Panc1 (cell line): ENCODE measurements around the gene SART3. TPM values are rescaled to one million over a fixed set of nuclear protein-coding genes. Genes with fewer than 3 reads are reported as not detected.

Experiments used
- ATAC-seq: fragments of 200-7000 bp; cut with Tn5 transposase; 2 replicates; pipeline ENCODE4 v1.9.1; 2020; ENCODE audit warnings: mild to moderate bottlenecking, moderate library complexity
- BruUV-seq: library from RNA; stranded (reverse); fragments of 400-500 nt; replicated peaks from 2 replicates; lab custom pipeline; 2021; lab: Mats Ljungman, UMichigan
- CTCF ChIA-PET: fragments of 300-600 bp; sonication (Branson Sonifier 250); formaldehyde crosslinking; loops from one replicate; lab custom pipeline; 2022; ENCODE audit warnings: antibody characterized with exemption; lab: Charles Lee
- POLR2A ChIA-PET: fragments of 300-600 bp; sonication (Branson Sonifier 250); formaldehyde crosslinking; loops from one replicate; lab custom pipeline; 2022; ENCODE audit warnings: antibody characterized with exemption; lab: Charles Lee
- DNase-seq: peaks from one replicate; pipeline ENCODE4 v3.0.0-alpha.2; 2010; ENCODE audit warnings: low read depth, low spot score
- H3K27ac ChIP-seq: 2 replicates; pipeline ENCODE4 v1.5.1; 2011; ENCODE audit warnings: mild to moderate bottlenecking, low read length, inconsistent platforms
- H3K27me3 ChIP-seq: fragments of 200-500 bp; sonication (Bioruptor generic); 2 replicates; pipeline ENCODE4 v1.6.0; 2014; ENCODE audit warnings: low read length, inconsistent platforms; ENCODE audit not compliant: control insufficient read depth, insufficient read depth
- H3K36me3 ChIP-seq: fragments of 200-500 bp; sonication (Bioruptor generic); 2 replicates; pipeline ENCODE4 v1.5.1; 2014; ENCODE audit warnings: inconsistent platforms, mild to moderate bottlenecking, low read length, moderate library complexity; ENCODE audit not compliant: control insufficient read depth, insufficient read depth
- H3K4me1 ChIP-seq: 2 replicates; pipeline ENCODE4 v1.5.1; 2011; ENCODE audit warnings: inconsistent platforms, mild to moderate bottlenecking, low read length, moderate library complexity; ENCODE audit not compliant: control insufficient read depth, insufficient read depth
- H3K4me3 ChIP-seq, 2 experiments: 2 replicates each; pipeline ENCODE4 v1.5.1; 2011 to 2012; ENCODE audit warnings: low read depth in 2 of 2, low read length in 2 of 2, mild to moderate bottlenecking in 2 of 2, inconsistent platforms in 1 of 2, moderate library complexity in 1 of 2
- H3K9me3 ChIP-seq: fragments of 200-500 bp; sonication (Bioruptor generic); 2 replicates; pipeline ENCODE4 v1.5.1; 2014; ENCODE audit warnings: low read depth, mild to moderate bottlenecking, inconsistent platforms, low read length, moderate library complexity; ENCODE audit not compliant: control insufficient read depth, insufficient read depth
- POLR2AphosphoS5 ChIP-seq: IDR thresholded peaks from 2 replicates; pipeline ENCODE4 v1.6.1; 2012; ENCODE audit warnings: mild to moderate bottlenecking, low read depth, low read length, moderate library complexity
- SIN3A ChIP-seq: IDR thresholded peaks from 2 replicates; pipeline ENCODE4 v1.6.1; 2012; ENCODE audit warnings: low read depth, mild to moderate bottlenecking, low read length, moderate library complexity, borderline replicate concordance; ENCODE audit not compliant: insufficient read depth
- TCF7L2 ChIP-seq: IDR thresholded peaks from 2 replicates; pipeline ENCODE4 v1.6.1; 2011; ENCODE audit warnings: mild to moderate bottlenecking, low read depth, low read length, inconsistent platforms
- in situ Hi-C: cut with HindIII; loops from 2 replicates; pipeline ENCODE4 v1.10.0; 2016; ENCODE audit warnings: low sequenced_read_pairs, low pct_unique_long_range_greater_than_20kb
- intact Hi-C: fragments of 100-400 bp; cut with micrococcal nuclease; formaldehyde crosslinking; loops from one replicate; pipeline ENCODE4 v1.10.0; 2022; ENCODE audit not compliant: unreplicated experiment
- total RNA-seq: library from RNA; stranded (reverse); gene quantifications from one replicate; pipeline ENCODE4 v1.2.1, GENCODE V29; 2021; ENCODE audit not compliant: unreplicated experiment
- TF ChIP-seq, protein P1 (sequence below), 2 experiments: IDR thresholded peaks; 2 replicates each; pipeline ENCODE4 v1.6.1; 2011 to 2012; ENCODE audit warnings: low read depth in 2 of 2, control low read depth in 1 of 2, low read length in 1 of 2, mild to moderate bottlenecking in 1 of 2, moderate library complexity in 1 of 2; ENCODE audit not compliant: insufficient read depth in 1 of 2
- TF ChIP-seq, protein P2 (sequence below): fragments of 450-650 bp; IDR thresholded peaks from 2 replicates; pipeline ENCODE4 v1.5.1; 2017; ENCODE audit warnings: mild to moderate bottlenecking

Gene SART3
- total RNA-seq, 1 experiment from 2014 or later, result 55.9 TPM

GRCh38 chr12:108538146-108538545 lies 22.8 kb downstream of the SART3 start:
- H3K27ac ChIP-seq, result no peak overlapping the region
- no peak for DNase-seq
- ChIA-PET CTCF (no interaction called here), POLR2A (no interaction called here)
- no peak for ATAC-seq
- TF ChIP-seq SIN3A (no peak), POLR2AphosphoS5 (no peak), TCF7L2 (no peak)
- TF ChIP-seq, protein P1, sequence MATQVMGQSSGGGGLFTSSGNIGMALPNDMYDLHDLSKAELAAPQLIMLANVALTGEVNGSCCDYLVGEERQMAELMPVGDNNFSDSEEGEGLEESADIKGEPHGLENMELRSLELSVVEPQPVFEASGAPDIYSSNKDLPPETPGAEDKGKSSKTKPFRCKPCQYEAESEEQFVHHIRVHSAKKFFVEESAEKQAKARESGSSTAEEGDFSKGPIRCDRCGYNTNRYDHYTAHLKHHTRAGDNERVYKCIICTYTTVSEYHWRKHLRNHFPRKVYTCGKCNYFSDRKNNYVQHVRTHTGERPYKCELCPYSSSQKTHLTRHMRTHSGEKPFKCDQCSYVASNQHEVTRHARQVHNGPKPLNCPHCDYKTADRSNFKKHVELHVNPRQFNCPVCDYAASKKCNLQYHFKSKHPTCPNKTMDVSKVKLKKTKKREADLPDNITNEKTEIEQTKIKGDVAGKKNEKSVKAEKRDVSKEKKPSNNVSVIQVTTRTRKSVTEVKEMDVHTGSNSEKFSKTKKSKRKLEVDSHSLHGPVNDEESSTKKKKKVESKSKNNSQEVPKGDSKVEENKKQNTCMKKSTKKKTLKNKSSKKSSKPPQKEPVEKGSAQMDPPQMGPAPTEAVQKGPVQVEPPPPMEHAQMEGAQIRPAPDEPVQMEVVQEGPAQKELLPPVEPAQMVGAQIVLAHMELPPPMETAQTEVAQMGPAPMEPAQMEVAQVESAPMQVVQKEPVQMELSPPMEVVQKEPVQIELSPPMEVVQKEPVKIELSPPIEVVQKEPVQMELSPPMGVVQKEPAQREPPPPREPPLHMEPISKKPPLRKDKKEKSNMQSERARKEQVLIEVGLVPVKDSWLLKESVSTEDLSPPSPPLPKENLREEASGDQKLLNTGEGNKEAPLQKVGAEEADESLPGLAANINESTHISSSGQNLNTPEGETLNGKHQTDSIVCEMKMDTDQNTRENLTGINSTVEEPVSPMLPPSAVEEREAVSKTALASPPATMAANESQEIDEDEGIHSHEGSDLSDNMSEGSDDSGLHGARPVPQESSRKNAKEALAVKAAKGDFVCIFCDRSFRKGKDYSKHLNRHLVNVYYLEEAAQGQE (IDR thresholded peaks at IDR 0.05; ENCODE audit: insufficient read depth in 1 of 2, low read depth in 2 of 2, low read length in 1 of 2), result no peak
- TF ChIP-seq, protein P2, sequence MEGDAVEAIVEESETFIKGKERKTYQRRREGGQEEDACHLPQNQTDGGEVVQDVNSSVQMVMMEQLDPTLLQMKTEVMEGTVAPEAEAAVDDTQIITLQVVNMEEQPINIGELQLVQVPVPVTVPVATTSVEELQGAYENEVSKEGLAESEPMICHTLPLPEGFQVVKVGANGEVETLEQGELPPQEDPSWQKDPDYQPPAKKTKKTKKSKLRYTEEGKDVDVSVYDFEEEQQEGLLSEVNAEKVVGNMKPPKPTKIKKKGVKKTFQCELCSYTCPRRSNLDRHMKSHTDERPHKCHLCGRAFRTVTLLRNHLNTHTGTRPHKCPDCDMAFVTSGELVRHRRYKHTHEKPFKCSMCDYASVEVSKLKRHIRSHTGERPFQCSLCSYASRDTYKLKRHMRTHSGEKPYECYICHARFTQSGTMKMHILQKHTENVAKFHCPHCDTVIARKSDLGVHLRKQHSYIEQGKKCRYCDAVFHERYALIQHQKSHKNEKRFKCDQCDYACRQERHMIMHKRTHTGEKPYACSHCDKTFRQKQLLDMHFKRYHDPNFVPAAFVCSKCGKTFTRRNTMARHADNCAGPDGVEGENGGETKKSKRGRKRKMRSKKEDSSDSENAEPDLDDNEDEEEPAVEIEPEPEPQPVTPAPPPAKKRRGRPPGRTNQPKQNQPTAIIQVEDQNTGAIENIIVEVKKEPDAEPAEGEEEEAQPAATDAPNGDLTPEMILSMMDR, result no peak
- intact Hi-C loops, result no loop called here
- H3K4me3 ChIP-seq, result no peak overlapping the region
- no peaks in the 10 kb centered on the region for H3K9me3 ChIP-seq
- H3K4me1 ChIP-seq, result no peaks in the 10 kb centered on the region
- in situ Hi-C loops, result no loop called here
- no peaks in the 10 kb centered on the region for H3K27me3 ChIP-seq
- peaks cover 36% of the 10 kb centered on the region for H3K36me3 ChIP-seq
- BruUV-seq, result no TSS peak

DNA sequence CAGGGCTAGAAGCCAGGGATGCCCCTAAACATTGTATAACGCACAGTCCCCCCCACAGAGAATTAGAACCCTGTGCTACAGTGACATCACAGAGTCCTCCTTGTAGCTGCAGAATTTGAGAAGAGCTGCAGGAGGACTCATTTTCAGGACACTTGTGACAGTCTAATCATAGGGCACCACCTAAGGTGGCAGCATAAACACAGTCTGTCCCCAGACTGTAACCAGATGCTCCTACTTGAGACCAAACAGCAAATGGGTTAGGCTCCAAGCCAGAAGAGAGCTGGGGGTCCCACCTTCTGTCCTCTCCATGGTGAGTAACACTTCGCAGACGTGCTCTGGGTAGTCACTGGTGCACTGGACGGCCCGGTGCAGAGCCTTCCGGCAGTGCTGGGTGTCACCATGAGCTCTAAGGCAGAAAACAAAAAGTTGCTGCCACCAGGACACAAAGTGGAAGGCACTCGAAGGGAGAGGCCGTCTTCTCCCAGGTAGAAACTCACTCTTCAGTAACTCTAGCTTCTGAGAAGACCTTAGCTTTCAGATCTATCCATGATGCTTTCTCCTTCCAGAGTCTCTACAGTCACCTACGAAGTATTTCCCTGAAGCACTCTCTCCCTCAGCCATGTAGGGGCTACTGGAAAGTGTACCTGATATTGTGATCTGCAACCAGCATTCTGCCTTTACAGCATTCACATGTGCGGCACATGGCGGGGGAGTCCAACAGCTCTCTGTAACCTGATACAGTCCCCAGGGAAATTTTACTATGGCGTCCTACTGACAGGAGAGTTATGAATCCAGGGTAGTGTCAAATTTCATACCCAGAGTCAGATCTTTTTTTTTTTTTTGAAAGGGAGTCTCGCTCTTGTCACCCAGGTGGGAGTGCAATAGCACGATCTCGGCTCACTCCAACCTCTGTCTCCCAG lies 28.8 kb downstream of the SART3 start:
- intact Hi-C loops (no loop called here), in situ Hi-C loops (no loop called here)
- ATAC-seq (no peak), DNase-seq (no peak)
- ChIA-PET POLR2A (no interaction called here), CTCF (no interaction called here)
- TF ChIP-seq, protein P2, result no peak
- Histone ChIP-seq H3K27ac (no peak overlapping the region), H3K4me3 (no peak overlapping the region), H3K9me3 (no peaks in the 10 kb centered on the region), H3K4me1 (no peaks in the 10 kb centered on the region), H3K27me3 (no peaks in the 10 kb centered on the region), H3K36me3 (peaks cover 38% of the 10 kb centered on the region)
- BruUV-seq, result no TSS peak
